ENCODE measurements around the gene AKNA.

AKNA gene

GRCh38 chr9:114309096-114309495, 78.7 kb downstream of the AKNA start:
- Histone ChIP-seq H3K4me3 (ENCODE audit: extremely low read depth, insufficient read depth, low read length, poor library complexity, severe bottlenecking) (no peak overlapping the region), H3K4me1 (ENCODE audit: control insufficient read depth, insufficient read depth, low read length, poor library complexity, severe bottlenecking) (no peaks in the 10 kb centered on the region), H3K27ac (ENCODE audit: low read depth, low read length, severe bottlenecking) (no peak overlapping the region), H3K36me3 (ENCODE audit: control insufficient read depth, insufficient read depth, low read length) (peaks cover 63% of the 10 kb centered on the region), H3K9me3 (ENCODE audit: control insufficient read depth, low read length) (no peaks in the 10 kb centered on the region)
- WGBS, 2 experiments (ENCODE audit: insufficient coverage in 2 of 2) = 91% methylated on average over 11 to 13 of the region's 13 CpGs

GRCh38 chr9:114308361-114308950, 79.3 kb downstream of the AKNA start:
- Histone ChIP-seq H3K27ac (ENCODE audit: low read depth, low read length, severe bottlenecking) (no peak overlapping the region), H3K4me3 (ENCODE audit: extremely low read depth, insufficient read depth, low read length, poor library complexity, severe bottlenecking) (no peak overlapping the region), H3K9me3 (ENCODE audit: control insufficient read depth, low read length) (no peaks in the 10 kb centered on the region), H3K36me3 (ENCODE audit: control insufficient read depth, insufficient read depth, low read length) (peaks cover 68% of the 10 kb centered on the region), H3K4me1 (ENCODE audit: control insufficient read depth, insufficient read depth, low read length, poor library complexity, severe bottlenecking) (no peaks in the 10 kb centered on the region)
- 91 to 93% methylated on average over 10 to 11 of the region's 13 CpGs for WGBS, 2 experiments (ENCODE audit: insufficient coverage in 2 of 2)

- 95 to 100% methylated on average over 3 to 6 of the region's 6 CpGs for WGBS, 2 experiments (ENCODE audit: insufficient coverage in 2 of 2)
Measured at GRCh38 chr9:114307899-114308267, 79.9 kb downstream of the AKNA start.

GRCh38 chr9:114304416-114305188, 83.2 kb downstream of the AKNA start:
- Histone ChIP-seq H3K27ac (ENCODE audit: low read depth, low read length, severe bottlenecking) (no peak overlapping the region), H3K4me3 (ENCODE audit: extremely low read depth, insufficient read depth, low read length, poor library complexity, severe bottlenecking) (no peak overlapping the region), H3K4me1 (ENCODE audit: control insufficient read depth, insufficient read depth, low read length, poor library complexity, severe bottlenecking) (no peaks in the 10 kb centered on the region), H3K9me3 (ENCODE audit: control insufficient read depth, low read length) (no peaks in the 10 kb centered on the region), H3K36me3 (ENCODE audit: control insufficient read depth, insufficient read depth, low read length) (peaks cover 73% of the 10 kb centered on the region)
- WGBS, 2 experiments (ENCODE audit: insufficient coverage in 2 of 2) = 87 to 97% methylated on average over 9 to 10 of the region's 10 CpGs

More at GRCh38 chr9:114307899-114308267, 79.9 kb downstream of the AKNA start:
- Histone ChIP-seq H3K36me3 (ENCODE audit: control insufficient read depth, insufficient read depth, low read length) (peaks cover 69% of the 10 kb centered on the region), H3K9me3 (ENCODE audit: control insufficient read depth, low read length) (no peaks in the 10 kb centered on the region), H3K27ac (ENCODE audit: low read depth, low read length, severe bottlenecking) (no peak overlapping the region), H3K4me3 (ENCODE audit: extremely low read depth, insufficient read depth, low read length, poor library complexity, severe bottlenecking) (no peak overlapping the region), H3K4me1 (ENCODE audit: control insufficient read depth, insufficient read depth, low read length, poor library complexity, severe bottlenecking) (no peaks in the 10 kb centered on the region)

GRCh38 chr9:114303977-114304376, 83.8 kb downstream of the AKNA start:
- H3K27ac ChIP-seq (ENCODE audit: low read depth, low read length, severe bottlenecking) = no peak overlapping the region
- peaks cover 73% of the 10 kb centered on the region for H3K36me3 ChIP-seq (ENCODE audit: control insufficient read depth, insufficient read depth, low read length)
- no peaks in the 10 kb centered on the region for H3K4me1 ChIP-seq (ENCODE audit: control insufficient read depth, insufficient read depth, low read length, poor library complexity, severe bottlenecking)
- H3K9me3 ChIP-seq (ENCODE audit: control insufficient read depth, low read length) = no peaks in the 10 kb centered on the region
- WGBS, 2 experiments (ENCODE audit: insufficient coverage in 2 of 2) = 95 to 97% methylated on average over 2 to 3 of the region's 4 CpGs
- no peak overlapping the region for H3K4me3 ChIP-seq (ENCODE audit: extremely low read depth, insufficient read depth, low read length, poor library complexity, severe bottlenecking)

- no peaks in the 10 kb centered on the region for H3K4me1 ChIP-seq (ENCODE audit: control insufficient read depth, insufficient read depth, low read length, poor library complexity, severe bottlenecking)
- 78 to 86% methylated on average over 1 to 5 of the region's 5 CpGs for WGBS, 2 experiments (ENCODE audit: insufficient coverage in 2 of 2)
- no peaks in the 10 kb centered on the region for H3K9me3 ChIP-seq (ENCODE audit: control insufficient read depth, low read length)
- H3K4me3 ChIP-seq (ENCODE audit: extremely low read depth, insufficient read depth, low read length, poor library complexity, severe bottlenecking) = no peak overlapping the region
- peaks cover 73% of the 10 kb centered on the region for H3K36me3 ChIP-seq (ENCODE audit: control insufficient read depth, insufficient read depth, low read length)
- no peak overlapping the region for H3K27ac ChIP-seq (ENCODE audit: low read depth, low read length, severe bottlenecking)
Measured at GRCh38 chr9:114303571-114303970, 84.2 kb downstream of the AKNA start.

- Histone ChIP-seq H3K27ac (ENCODE audit: low read depth, low read length, severe bottlenecking) (no peak overlapping the region), H3K9me3 (ENCODE audit: control insufficient read depth, low read length) (no peaks in the 10 kb centered on the region), H3K36me3 (ENCODE audit: control insufficient read depth, insufficient read depth, low read length) (peaks cover 74% of the 10 kb centered on the region), H3K4me1 (ENCODE audit: control insufficient read depth, insufficient read depth, low read length, poor library complexity, severe bottlenecking) (no peaks in the 10 kb centered on the region), H3K4me3 (ENCODE audit: extremely low read depth, insufficient read depth, low read length, poor library complexity, severe bottlenecking) (no peak overlapping the region)
- WGBS, 2 experiments (ENCODE audit: insufficient coverage in 2 of 2) = 83 to 84% methylated on average over 3 to 4 of the region's 6 CpGs
Measured at GRCh38 chr9:114302727-114303126, 85.1 kb downstream of the AKNA start.

GRCh38 chr9:114301798-114302565, 85.8 kb downstream of the AKNA start:
- Histone ChIP-seq H3K4me1 (ENCODE audit: control insufficient read depth, insufficient read depth, low read length, poor library complexity, severe bottlenecking) (no peaks in the 10 kb centered on the region), H3K27ac (ENCODE audit: low read depth, low read length, severe bottlenecking) (no peak overlapping the region), H3K9me3 (ENCODE audit: control insufficient read depth, low read length) (no peaks in the 10 kb centered on the region), H3K36me3 (ENCODE audit: control insufficient read depth, insufficient read depth, low read length) (peaks cover 74% of the 10 kb centered on the region), H3K4me3 (ENCODE audit: extremely low read depth, insufficient read depth, low read length, poor library complexity, severe bottlenecking) (no peak overlapping the region)
- WGBS, 2 experiments (ENCODE audit: insufficient coverage in 2 of 2) = 90 to 94% methylated on average over 14 of the region's 15 CpGs

GRCh38 chr9:114300846-114301797, 86.7 kb downstream of the AKNA start:
- Histone ChIP-seq H3K4me3 (ENCODE audit: extremely low read depth, insufficient read depth, low read length, poor library complexity, severe bottlenecking) (no peak overlapping the region), H3K36me3 (ENCODE audit: control insufficient read depth, insufficient read depth, low read length) (peaks cover 72% of the 10 kb centered on the region), H3K27ac (ENCODE audit: low read depth, low read length, severe bottlenecking) (no peak overlapping the region), H3K9me3 (ENCODE audit: control insufficient read depth, low read length) (peaks cover 3% of the 10 kb centered on the region), H3K4me1 (ENCODE audit: control insufficient read depth, insufficient read depth, low read length, poor library complexity, severe bottlenecking) (no peaks in the 10 kb centered on the region)
- 94 to 95% methylated on average over 22 to 23 of the region's 31 CpGs for WGBS, 2 experiments (ENCODE audit: insufficient coverage in 2 of 2)

Data from mesodermal cell (in vitro differentiated cells).